NOMO-1 treated with dmso at 0.1 percent for 144 hours (cell line): ENCODE measurements around the gene CTTN.
A peak's percentile ranks its signal among the peaks of the same experiment; 100 is the strongest.

ENCODE experiments used
- DNase-seq: peaks from one replicate; lab custom pipeline; 2025; ENCODE audit not compliant: unreplicated experiment; lab: John Stamatoyannopoulos, UW

The CTTN gene

GRCh38 chr11:70409437-70409836 lies 11.1 kb downstream of the CTTN start:
- no peak for DNase-seq

- no peak for DNase-seq
Observed at GRCh38 chr11:70409871-70410270, 11.5 kb downstream of the CTTN start.

GRCh38 chr11:70410276-70411205 lies 12.2 kb downstream of the CTTN start:
- DNase-seq: no peak

DNA sequence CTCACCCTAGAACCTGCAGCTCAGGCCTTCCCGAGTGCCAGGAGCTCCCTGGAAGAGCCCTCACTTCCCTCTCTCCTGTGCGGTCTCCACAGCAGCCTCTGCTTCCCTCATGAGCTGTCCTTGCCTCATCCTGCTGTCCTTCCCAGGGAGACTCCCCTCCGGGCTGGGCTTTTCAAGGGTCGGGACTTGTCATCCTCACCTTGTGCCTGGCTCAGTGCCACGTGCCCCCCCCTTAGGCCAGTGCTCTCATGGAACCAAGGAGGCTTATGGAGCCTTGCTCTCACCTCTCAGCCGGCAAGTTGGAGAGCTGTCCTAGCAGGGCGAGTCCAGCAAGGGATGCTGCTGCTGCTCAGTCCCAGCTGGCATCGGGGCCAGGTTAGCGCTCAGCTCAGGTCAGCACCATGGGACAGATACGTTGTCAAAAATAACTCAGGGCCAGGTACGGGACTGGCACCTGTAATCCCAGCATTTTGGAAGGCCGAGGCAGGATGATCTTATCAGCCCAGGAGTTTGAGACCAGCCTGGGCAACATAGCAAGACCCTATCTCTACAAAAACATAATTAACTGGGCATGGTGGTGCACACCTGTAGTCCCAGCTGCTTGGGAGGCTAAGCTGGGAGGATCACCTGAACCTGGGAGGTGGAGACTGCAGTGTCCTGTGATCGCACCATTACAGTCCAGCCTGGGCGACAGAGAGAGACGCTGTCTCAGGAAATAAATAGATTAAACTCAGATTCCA lies 13.6 kb downstream of the CTTN start:
- DNase-seq: no peak

DNA sequence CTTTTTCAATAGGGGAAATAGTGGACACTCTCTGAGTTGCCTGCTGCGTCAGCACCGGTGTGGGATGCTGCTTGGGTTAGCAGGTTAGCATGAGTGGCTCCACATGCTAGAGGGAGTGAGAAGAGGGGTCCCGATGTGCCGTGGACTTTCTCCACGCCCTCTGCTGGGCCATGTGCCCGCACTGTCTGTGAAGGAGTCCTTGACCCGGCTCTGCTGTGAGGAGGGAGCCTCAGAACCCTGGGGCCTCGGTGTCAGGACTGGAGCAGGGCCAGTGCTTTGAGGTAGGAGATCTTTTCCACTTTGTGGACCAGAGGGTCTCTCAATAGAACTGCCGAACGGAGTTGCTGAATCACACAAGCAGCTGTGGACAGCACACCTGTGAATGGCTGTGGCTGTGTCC lies 14.8 kb downstream of the CTTN start:
- no peak for DNase-seq

DNA sequence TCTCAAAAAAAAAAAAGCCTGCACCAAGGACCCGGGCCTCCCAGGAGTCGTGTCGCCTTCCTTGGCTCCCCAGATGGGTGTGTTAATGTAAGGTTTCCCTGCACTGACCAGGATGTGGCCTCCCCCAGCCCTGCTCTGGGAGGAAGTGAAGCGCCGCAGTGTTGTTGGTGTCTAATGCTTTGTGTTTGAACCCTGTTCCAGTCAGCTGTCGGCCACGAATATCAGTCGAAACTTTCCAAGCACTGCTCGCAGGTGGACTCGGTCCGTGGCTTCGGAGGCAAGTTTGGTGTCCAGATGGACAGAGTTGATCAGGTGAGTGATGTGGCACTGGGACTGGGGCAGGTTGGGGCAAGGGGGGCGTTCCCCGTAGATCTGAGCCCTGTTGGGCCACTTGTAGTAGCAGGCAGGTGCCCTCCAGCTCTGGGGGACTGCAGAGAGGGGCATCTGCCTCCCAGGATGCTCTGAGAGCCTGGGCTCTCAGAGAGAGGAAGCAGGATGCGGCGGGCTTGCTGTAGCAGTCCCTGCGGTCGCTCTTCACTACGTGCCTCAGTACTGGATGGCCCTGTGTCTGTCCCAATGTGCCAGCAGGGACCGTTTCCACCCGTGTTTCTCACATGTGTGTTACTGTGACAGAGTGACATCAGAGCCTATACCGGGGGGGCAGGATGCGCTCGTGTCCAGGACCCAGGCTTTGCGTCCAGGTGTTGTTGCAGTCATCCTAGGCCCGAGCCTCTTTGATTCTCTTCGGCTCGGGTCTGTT lies 16.2 kb downstream of the CTTN start:
- DNase-seq: no peak

DNA sequence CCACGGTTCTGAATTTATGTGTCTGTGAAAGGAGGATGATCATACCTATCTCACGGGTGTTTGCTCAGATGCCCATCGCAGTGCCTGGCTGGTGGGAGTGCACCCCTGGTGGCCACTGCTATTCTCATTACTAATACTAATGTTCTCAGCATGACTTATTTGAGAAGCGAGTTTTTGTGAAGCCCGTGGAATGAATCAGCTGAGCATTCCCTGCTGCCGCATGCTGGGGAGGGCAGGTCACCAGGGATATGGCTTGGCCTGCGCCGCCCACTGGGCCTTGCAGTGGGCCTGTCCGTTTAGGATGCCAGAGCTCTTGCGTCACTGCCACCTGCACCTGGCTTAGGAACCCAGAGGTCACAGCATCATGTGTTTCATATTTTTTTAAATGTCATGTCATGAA lies 16.9 kb downstream of the CTTN start:
- DNase-seq: no peak

- DNase-seq: peak; percentile 77
Observed at GRCh38 chr11:70415642-70416395, 17.5 kb downstream of the CTTN start.

DNA sequence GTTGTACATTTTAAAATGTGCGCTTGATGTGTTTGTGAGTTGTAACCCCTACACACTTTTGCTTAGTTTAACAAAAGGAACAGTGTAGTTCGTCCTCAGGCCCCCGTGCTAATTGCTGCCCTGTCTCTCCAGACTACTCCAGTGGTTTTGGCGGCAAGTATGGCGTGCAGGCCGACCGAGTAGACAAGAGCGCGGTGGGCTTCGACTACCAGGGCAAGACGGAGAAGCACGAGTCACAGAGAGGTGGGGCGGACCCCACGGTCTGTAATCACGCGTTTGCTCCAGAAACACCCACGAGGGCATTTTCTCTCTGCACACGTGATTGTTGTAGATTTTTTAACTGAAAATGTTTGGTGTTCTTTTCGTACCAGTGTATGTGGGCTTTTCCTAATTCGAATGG lies 18.6 kb downstream of the CTTN start:
- no peak for DNase-seq

DNA sequence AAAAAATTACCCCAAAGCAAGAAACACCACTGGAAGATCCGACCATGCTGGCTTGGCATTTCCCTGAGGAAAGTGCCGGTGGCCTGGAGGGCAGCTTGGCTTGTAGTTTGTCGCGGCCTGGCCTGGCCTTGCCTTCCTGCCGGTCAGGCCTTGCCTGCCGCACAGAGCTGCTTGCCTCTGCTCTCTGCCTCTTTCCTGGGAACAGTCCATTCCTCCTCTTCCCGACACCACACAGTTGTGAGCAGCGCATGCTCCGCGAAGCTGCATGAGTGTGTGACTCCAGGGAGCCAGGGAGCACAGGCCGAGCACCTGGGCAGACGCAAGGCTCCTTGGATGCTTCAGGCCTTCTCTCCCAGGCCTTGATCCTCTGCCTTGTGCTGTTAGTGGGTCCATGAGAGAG lies 19.8 kb downstream of the CTTN start:
- DNase-seq: no peak

DNA sequence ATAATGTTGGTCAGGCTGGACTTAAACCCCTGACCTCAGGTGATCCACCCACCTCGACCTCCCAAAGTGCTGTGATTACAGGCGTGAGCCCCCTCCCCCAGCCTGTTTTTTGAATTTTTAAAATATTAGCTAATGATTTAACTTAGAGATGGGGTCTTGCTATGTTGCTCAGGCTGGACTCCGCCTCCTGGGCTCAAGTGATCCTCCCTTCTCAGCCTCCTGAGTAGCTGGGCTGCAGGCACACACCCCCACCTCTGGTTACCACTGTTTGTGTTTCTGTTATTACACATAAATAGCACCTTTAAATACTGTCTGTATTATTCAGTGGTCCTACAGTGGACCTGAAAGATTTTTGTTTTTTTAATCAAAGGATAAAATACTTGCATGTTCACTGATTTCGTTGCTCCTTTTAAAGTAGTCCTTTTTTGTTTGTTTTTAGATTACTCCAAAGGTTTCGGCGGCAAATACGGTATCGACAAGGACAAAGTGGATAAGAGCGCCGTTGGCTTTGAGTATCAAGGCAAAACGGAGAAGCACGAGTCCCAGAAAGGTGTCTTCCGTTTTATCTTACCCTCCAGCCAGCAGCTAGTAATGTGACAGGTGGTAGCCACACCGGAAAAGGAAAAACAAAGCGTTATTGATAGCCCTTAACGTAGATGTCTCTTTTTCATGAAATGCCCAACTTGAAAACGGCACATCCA lies 21.1 kb downstream of the CTTN start:
- no peak for DNase-seq

GRCh38 chr11:70420008-70420464 lies 21.7 kb downstream of the CTTN start:
- DNase-seq: no peak

DNA sequence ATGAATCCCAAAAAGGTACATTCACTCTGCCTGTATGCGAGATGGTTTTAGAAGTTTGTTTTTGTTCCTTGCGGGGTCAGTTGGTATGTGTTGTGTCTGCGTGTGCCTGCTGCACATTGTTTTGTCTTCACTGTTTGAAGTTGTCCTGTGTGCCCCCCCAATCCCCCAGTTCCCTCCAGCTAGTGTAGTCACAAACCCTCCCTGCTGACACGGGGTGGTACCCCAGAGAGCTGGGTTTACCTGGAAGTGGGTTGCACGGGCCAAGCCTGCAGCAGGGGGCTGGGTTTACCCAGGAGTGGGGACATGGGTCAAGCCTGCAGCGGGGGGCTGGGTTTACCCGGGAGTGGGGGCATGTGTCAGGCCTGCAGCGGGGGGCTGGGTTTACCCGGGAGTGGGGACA lies 22.2 kb downstream of the CTTN start:
- no peak for DNase-seq

- no peak for DNase-seq
Observed at GRCh38 chr11:70421123-70421522, 22.8 kb downstream of the CTTN start.

GRCh38 chr11:70422692-70423522 lies 24.6 kb downstream of the CTTN start:
- no peak for DNase-seq

- DNase-seq: peak; percentile 67
Observed at GRCh38 chr11:70423523-70424505, 25.5 kb downstream of the CTTN start.

DNA sequence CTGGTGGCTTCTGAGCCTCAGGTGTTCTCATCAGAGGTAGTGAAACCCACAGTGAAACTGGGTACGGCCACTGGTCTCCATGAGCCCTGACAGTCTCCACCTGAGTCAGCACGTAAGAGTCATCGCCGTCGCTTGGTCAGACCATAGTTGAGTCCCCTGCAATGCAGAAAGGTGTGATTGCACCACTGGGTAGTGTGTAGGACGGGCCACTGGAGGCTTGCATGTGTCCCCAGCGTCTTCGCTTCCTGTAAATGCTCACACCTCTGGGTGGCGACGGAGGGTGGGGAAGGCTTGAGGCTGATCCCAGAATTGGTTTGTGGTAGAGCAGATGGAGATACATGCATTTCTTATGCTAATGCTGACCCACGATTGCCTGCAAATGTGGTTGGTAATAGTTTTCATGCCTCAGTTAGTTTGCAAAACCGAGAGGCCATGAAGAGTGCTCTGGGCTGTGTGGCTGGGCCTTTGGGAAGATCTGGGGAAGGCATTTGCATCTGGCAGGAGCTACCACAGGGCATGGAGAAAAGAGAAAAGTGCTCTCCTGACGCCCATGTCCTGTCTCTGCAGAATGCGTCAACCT lies 26.5 kb downstream of the CTTN start:
- DNase-seq: no peak

GRCh38 chr11:70427436-70427835 lies 29.1 kb downstream of the CTTN start:
- no peak for DNase-seq
